Measurements from ENCODE around the gene EFNA1.

Gene EFNA1

DNA sequence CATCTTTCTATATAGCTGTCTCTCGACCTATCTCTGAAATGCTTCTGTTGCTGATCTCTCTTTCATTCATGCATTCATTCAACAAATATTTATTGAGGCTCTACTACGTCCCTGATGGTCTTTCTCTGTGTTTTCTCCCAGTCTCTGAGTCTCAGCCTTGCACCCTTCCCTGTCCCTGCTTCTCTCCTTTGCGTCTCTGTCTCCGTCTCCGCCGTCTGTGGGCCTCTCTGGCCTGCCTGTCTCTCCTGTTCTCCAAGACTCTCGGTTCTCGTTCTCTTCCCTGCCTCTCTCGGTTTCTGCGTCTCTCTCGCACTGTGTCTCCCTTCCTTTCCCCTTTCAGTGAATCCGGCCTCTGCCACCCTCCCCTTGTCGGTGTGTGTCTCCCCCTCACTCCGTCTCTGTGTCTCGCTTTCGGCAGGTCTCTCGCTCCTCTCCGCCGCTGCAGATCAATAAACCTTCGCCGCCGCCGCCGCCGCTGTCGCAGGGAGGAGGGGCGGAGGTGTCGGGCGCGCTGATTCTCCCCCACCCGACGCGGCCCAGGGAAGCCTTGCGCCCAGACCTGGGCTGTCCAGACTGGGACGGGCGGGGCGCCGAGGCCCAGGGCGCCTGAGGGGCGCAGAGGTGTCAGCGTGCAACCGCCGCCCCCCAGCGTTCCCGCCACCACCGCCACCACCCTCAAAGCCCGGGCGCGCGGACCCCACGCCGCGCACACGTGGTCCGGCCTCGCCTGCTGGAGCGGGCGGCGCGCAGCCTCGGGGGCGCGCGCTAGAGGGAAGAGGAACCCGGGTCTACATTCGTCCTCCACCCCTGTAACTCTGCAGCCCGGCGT is 46.0 kb upstream of the EFNA1 start (continued):
- TF ChIP-seq ZNF626 (tag by site-specific recombination; IDR thresholded peaks at IDR 0.05): no peak
- no peak for TF ChIP-seq ZNF223 (tag by site-specific recombination; IDR thresholded peaks at IDR 0.05)
- no peak for TF ChIP-seq ZNF37A (tag by site-specific recombination; IDR thresholded peaks at IDR 0.05)
- no peak for TF ChIP-seq YY1 (tag by site-specific recombination; IDR thresholded peaks at IDR 0.05)
- no peak for TF ChIP-seq KLF1 (tag by site-specific recombination; IDR thresholded peaks at IDR 0.05)
- TF ChIP-seq ZNF10 (tag by site-specific recombination; IDR thresholded peaks at IDR 0.05): no peak
- no peak for TF ChIP-seq ZSCAN18 (tag by site-specific recombination; IDR thresholded peaks at IDR 0.05)
- TF ChIP-seq ZNF654 (tag by site-specific recombination; IDR thresholded peaks at IDR 0.05; ENCODE audit: low read depth): no peak
- no peak for TF ChIP-seq ZNF785 (tag by site-specific recombination; IDR thresholded peaks at IDR 0.05)
- TF ChIP-seq ZSCAN4 (tag by site-specific recombination; IDR thresholded peaks at IDR 0.05): no peak
- TF ChIP-seq HOXC10 (CRISPR knock-in tag; IDR thresholded peaks at IDR 0.05): no peak
- TF ChIP-seq PRDM1 (tag by site-specific recombination; IDR thresholded peaks at IDR 0.05): peak; percentile 84
- TF ChIP-seq ZNF324 (tag by site-specific recombination; IDR thresholded peaks at IDR 0.05): no peak
- no peak for TF ChIP-seq ZSCAN30 (tag by site-specific recombination; IDR thresholded peaks at IDR 0.05)
- TF ChIP-seq ZNF530 (tag by site-specific recombination; IDR thresholded peaks at IDR 0.05; ENCODE audit: low read depth): no peak
- TF ChIP-seq, protein P1, sequence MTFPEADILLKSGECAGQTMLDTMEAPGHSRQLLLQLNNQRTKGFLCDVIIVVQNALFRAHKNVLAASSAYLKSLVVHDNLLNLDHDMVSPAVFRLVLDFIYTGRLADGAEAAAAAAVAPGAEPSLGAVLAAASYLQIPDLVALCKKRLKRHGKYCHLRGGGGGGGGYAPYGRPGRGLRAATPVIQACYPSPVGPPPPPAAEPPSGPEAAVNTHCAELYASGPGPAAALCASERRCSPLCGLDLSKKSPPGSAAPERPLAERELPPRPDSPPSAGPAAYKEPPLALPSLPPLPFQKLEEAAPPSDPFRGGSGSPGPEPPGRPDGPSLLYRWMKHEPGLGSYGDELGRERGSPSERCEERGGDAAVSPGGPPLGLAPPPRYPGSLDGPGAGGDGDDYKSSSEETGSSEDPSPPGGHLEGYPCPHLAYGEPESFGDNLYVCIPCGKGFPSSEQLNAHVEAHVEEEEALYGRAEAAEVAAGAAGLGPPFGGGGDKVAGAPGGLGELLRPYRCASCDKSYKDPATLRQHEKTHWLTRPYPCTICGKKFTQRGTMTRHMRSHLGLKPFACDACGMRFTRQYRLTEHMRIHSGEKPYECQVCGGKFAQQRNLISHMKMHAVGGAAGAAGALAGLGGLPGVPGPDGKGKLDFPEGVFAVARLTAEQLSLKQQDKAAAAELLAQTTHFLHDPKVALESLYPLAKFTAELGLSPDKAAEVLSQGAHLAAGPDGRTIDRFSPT (tag by site-specific recombination; IDR thresholded peaks at IDR 0.05): no peak
- no peak for TF ChIP-seq ZNF184 (tag by site-specific recombination; IDR thresholded peaks at IDR 0.05)
- TF ChIP-seq SP2 (tag by site-specific recombination; IDR thresholded peaks at IDR 0.05): no peak
- no peak for TF ChIP-seq ZNF16 (tag by site-specific recombination; IDR thresholded peaks at IDR 0.05; ENCODE audit: low read depth)
- peak; percentile 100 for TF ChIP-seq ZNF664 (tag by site-specific recombination; IDR thresholded peaks at IDR 0.05)
- TF ChIP-seq ZBTB1 (tag by site-specific recombination; IDR thresholded peaks at IDR 0.05): no peak
- no peak for TF ChIP-seq ZNF677 (tag by site-specific recombination; IDR thresholded peaks at IDR 0.05)
- no peak for TF ChIP-seq ZNF26 (tag by site-specific recombination; IDR thresholded peaks at IDR 0.05)
- no peak for TF ChIP-seq RBAK (tag by site-specific recombination; IDR thresholded peaks at IDR 0.05)
- TF ChIP-seq ZNF214 (tag by site-specific recombination; IDR thresholded peaks at IDR 0.05; ENCODE audit: borderline replicate concordance): no peak
- TF ChIP-seq KLF7 (tag by site-specific recombination; IDR thresholded peaks at IDR 0.05; ENCODE audit: borderline replicate concordance): no peak
- TF ChIP-seq ZNF621 (tag by site-specific recombination; IDR thresholded peaks at IDR 0.05): no peak
- peak; percentile 35; the same call in 1 of the 2 replicates for TF ChIP-seq ZNF596 (tag by site-specific recombination; IDR thresholded peaks at IDR 0.05)
- TF ChIP-seq ZNF311 (tag by site-specific recombination; IDR thresholded peaks at IDR 0.05; ENCODE audit: borderline replicate concordance): no peak
- TF ChIP-seq ZNF558 (tag by site-specific recombination; IDR thresholded peaks at IDR 0.05): no peak
- TF ChIP-seq, protein P2, sequence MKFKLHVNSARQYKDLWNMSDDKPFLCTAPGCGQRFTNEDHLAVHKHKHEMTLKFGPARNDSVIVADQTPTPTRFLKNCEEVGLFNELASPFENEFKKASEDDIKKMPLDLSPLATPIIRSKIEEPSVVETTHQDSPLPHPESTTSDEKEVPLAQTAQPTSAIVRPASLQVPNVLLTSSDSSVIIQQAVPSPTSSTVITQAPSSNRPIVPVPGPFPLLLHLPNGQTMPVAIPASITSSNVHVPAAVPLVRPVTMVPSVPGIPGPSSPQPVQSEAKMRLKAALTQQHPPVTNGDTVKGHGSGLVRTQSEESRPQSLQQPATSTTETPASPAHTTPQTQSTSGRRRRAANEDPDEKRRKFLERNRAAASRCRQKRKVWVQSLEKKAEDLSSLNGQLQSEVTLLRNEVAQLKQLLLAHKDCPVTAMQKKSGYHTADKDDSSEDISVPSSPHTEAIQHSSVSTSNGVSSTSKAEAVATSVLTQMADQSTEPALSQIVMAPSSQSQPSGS (tag by site-specific recombination; IDR thresholded peaks at IDR 0.05; ENCODE audit: low read depth): no peak
- no peak for TF ChIP-seq ZNF24 (tag by site-specific recombination; IDR thresholded peaks at IDR 0.05)
- TF ChIP-seq ZFP69B (tag by site-specific recombination; IDR thresholded peaks at IDR 0.05): no peak
- TF ChIP-seq ZIC2 (tag by site-specific recombination; IDR thresholded peaks at IDR 0.05): no peak

Data from HEK293 (cell line).